ENCODE data around the gene ST6GAL2.

DNA sequence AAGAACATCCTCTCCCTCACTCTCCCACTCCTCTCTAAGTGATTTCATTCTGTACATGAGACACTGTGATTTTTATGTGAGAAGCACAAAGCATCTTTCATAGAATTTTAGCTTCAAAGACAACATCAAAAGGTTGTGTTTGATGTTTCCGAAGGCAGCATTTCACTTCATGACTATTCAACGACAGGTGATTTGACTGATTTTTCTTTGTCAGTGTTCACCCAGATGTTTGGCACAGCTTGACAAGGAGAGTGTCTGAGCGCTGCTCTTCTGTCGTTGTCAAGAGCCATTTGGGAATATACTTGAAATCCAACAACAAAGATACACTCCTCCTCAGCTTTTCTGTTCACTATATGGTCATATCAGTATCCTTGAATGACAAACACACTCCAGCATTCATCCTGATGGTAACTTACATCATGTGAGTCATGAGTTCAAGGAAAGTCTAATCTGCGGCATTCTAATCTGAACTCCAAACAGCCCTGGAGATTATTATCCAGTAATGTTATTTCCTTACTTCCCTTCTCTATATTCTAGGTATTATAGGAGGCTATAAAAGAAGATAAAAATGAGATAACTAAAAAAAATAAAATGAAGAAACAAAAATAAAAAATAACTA lies 45.9 kb upstream of the ST6GAL2 start:
- TF ChIP-seq CEBPB (IDR thresholded peaks at IDR 0.05): no peak
- no peak for TF ChIP-seq CTCF (IDR thresholded peaks at IDR 0.05)
- TF ChIP-seq POLR2A (IDR thresholded peaks at IDR 0.05; ENCODE audit: low read length): no peak
- TF ChIP-seq RNF2 (IDR thresholded peaks at IDR 0.05; ENCODE audit: borderline replicate concordance, low read depth): no peak
- TF ChIP-seq EP300 (IDR thresholded peaks at IDR 0.05): no peak
- TF ChIP-seq FOSB (CRISPR knock-in tag; IDR thresholded peaks at IDR 0.05): no peak
- TF ChIP-seq HOXA7 (CRISPR knock-in tag; IDR thresholded peaks at IDR 0.05): no peak
- TF ChIP-seq KDM1A (IDR thresholded peaks at IDR 0.05; ENCODE audit: low read depth): no peak
- no peak for TF ChIP-seq RAD21 (conservative IDR thresholded peaks at IDR 0.05 in 1 of 2, IDR thresholded peaks at IDR 0.05 in 1 of 2)
- TF ChIP-seq RCOR1 (IDR thresholded peaks at IDR 0.05; ENCODE audit: low read depth, low read length): no peak
- TF ChIP-seq RFX5 (IDR thresholded peaks at IDR 0.05): no peak
